Fibroblast of peridontal ligament (primary cell): ENCODE results near the gene FHOD3.

ENCODE experiments used
- DNase-seq: peaks from one replicate; pipeline ENCODE4 v3.0.0-alpha.2; 2010; ENCODE audit errors: extremely low read depth

Gene FHOD3

GRCh38 chr18:36826556-36826955 lies 529.0 kb downstream of the FHOD3 start:
- no peak for DNase-seq

- DNase-seq = peak; percentile 71
Measured at GRCh38 chr18:36828157-36828629, 530.7 kb downstream of the FHOD3 start.

- DNase-seq = peak; percentile 75
Measured at GRCh38 chr18:36828630-36829361, 531.3 kb downstream of the FHOD3 start, which contains the start of the genes KIAA1328 and TPGS2. TSS of gene KIAA1328 (plus strand) at chr18:36829127. CDS start at chr18:36829139, 12 bp downstream. TSS of gene TPGS2 (minus strand) at chr18:36829002. CDS start at chr18:36828767, 235 bp downstream.
